Right lobe of liver (tissue), 4 donors: ENCODE data around the gene EPB41L4A.

ENCODE experiments used
- POLR2A ChIP-seq: fragments of 450-650 bp; IDR thresholded peaks from one replicate; pipeline ENCODE4 v1.6.1; 2017; ENCODE audit warnings: antibody characterized with exemption, mild to moderate bottlenecking
- TF ChIP-seq, protein P1 (sequence below), 4 donors: fragments of 200-600 bp in 3 of 4; fragments of 450-650 bp in 1 of 4; IDR thresholded peaks; one replicate each; pipeline versions ENCODE4 v1.5.1 to v1.8.0; 2016 to 2022; ENCODE audit warnings: antibody characterized with exemption in 4 of 4, mild to moderate bottlenecking in 2 of 4
- donor health status: DM: no; HTN: no; CAD: no.
- donor health status: DM: no; HTN: no; CAD: no.
- donor health status: DM: no; HTN: yes; CAD: no.

- TF ChIP-seq, protein P1, sequence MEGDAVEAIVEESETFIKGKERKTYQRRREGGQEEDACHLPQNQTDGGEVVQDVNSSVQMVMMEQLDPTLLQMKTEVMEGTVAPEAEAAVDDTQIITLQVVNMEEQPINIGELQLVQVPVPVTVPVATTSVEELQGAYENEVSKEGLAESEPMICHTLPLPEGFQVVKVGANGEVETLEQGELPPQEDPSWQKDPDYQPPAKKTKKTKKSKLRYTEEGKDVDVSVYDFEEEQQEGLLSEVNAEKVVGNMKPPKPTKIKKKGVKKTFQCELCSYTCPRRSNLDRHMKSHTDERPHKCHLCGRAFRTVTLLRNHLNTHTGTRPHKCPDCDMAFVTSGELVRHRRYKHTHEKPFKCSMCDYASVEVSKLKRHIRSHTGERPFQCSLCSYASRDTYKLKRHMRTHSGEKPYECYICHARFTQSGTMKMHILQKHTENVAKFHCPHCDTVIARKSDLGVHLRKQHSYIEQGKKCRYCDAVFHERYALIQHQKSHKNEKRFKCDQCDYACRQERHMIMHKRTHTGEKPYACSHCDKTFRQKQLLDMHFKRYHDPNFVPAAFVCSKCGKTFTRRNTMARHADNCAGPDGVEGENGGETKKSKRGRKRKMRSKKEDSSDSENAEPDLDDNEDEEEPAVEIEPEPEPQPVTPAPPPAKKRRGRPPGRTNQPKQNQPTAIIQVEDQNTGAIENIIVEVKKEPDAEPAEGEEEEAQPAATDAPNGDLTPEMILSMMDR (IDR thresholded peaks at IDR 0.05): no peak
- no peak for TF ChIP-seq POLR2A
Measured at GRCh38 chr5:112293587-112293986, 125.5 kb downstream of the EPB41L4A start.
